Neutrophil (primary cell): ENCODE measurements around the gene SLC22A2.

ENCODE experiments used
- H3K27ac ChIP-seq: fragments of 200-600 bp; sonication (generic); 2 replicates; pipeline ENCODE4 v1.5.1; 2016; ENCODE audit warnings: mild to moderate bottlenecking, moderate library complexity
- H3K27me3 ChIP-seq: fragments of 200-600 bp; sonication (generic); 2 replicates; pipeline ENCODE4 v1.6.0; 2016; ENCODE audit warnings: mild to moderate bottlenecking
- H3K36me3 ChIP-seq: fragments of 200-600 bp; sonication (generic); 2 replicates; pipeline ENCODE4 v1.5.1; 2017
- H3K4me1 ChIP-seq, 2 experiments: fragments of 200-600 bp in 1 of 2; sonication (generic) in 1 of 2; 1 replicate in 1 of 2; 2 replicates in 1 of 2; pipeline versions ENCODE4 v1.5.1 to v1.6.1; 2013 to 2016; ENCODE audit warnings: low read depth in 1 of 2, low read length in 1 of 2, mild to moderate bottlenecking in 1 of 2, moderate library complexity in 1 of 2; ENCODE audit not compliant: control insufficient read depth in 1 of 2, insufficient read depth in 1 of 2
- H3K4me3 ChIP-seq, 2 experiments: fragments of 200-600 bp in 1 of 2; sonication (generic) in 1 of 2; 1 replicate in 1 of 2; 2 replicates in 1 of 2; pipeline ENCODE4 v1.5.1; 2013 to 2016; ENCODE audit warnings: low read depth in 1 of 2, low read length in 1 of 2, mild to moderate bottlenecking in 1 of 2, moderate library complexity in 1 of 2
- H3K9me3 ChIP-seq: fragments of 200-600 bp; sonication (generic); 2 replicates; pipeline ENCODE4 v1.5.1; 2016
- TF ChIP-seq, protein P1 (sequence below): fragments of 200-600 bp; sonication (generic); IDR thresholded peaks from 2 replicates; pipeline ENCODE4 v1.5.1; 2016; ENCODE audit warnings: antibody characterized with exemption

The SLC22A2 gene

DNA sequence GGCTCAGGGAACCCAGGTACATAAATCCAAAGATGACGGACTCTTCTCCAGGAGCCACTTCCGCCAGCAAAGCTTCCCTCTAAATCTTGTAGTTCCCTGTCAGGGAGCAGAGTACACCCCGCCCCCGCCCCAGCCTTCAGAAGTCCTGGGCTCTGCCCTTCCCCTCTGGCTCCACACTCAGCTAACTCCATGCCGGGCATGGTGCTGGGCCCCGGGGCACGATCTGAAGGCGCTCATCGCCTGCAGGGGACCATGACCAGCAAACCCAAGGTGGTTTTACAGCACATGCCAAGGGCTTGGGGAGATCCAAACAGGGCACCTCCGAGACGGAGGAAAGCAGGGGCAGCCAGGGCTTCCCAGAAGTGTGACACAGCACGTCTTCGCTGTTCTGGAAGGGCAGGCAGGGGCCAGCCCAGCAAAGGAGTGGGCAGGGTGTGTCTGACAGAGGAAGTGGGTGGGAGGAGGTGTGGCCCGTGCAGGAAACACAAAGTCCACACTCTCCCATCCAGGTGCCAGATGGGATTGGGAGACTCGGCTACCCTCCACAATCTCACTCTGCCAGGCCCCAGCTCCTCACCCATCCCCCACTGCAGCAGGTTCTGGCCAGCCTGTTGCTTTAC lies 41.6 kb upstream of the SLC22A2 start:
- Histone ChIP-seq H3K27ac (no peak overlapping the region), H3K4me1 (no peaks in the 10 kb centered on the region), H3K27me3 (no peaks in the 10 kb centered on the region), H3K9me3 (no peaks in the 10 kb centered on the region), H3K4me3 (no peak overlapping the region), H3K36me3 (no peaks in the 10 kb centered on the region)
- TF ChIP-seq, protein P1, sequence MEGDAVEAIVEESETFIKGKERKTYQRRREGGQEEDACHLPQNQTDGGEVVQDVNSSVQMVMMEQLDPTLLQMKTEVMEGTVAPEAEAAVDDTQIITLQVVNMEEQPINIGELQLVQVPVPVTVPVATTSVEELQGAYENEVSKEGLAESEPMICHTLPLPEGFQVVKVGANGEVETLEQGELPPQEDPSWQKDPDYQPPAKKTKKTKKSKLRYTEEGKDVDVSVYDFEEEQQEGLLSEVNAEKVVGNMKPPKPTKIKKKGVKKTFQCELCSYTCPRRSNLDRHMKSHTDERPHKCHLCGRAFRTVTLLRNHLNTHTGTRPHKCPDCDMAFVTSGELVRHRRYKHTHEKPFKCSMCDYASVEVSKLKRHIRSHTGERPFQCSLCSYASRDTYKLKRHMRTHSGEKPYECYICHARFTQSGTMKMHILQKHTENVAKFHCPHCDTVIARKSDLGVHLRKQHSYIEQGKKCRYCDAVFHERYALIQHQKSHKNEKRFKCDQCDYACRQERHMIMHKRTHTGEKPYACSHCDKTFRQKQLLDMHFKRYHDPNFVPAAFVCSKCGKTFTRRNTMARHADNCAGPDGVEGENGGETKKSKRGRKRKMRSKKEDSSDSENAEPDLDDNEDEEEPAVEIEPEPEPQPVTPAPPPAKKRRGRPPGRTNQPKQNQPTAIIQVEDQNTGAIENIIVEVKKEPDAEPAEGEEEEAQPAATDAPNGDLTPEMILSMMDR, result no peak

DNA sequence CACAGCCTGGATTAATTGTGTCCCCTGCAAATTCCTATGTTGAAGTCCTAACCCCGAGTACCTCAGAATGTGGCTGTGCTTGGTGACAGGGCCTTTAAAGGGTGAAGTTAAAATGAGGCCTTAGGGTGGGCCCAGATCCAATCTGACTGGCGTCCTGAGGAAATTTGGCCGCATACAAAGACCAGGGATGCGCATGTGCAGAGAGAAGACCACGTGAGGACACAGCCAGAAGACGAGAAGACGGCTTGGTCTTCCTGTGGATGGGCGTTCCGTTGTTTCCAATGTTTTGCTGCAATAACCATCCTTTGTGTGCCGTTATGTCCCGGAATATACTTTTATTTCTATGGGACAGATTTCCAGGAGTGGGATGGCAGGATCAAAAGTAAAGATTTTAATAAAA lies 40.9 kb upstream of the SLC22A2 start:
- H3K9me3 ChIP-seq, result no peaks in the 10 kb centered on the region
- TF ChIP-seq, protein P1, result no peak
- H3K4me3 ChIP-seq, result no peak overlapping the region
- no peaks in the 10 kb centered on the region for H3K36me3 ChIP-seq
- no peaks in the 10 kb centered on the region for H3K4me1 ChIP-seq
- H3K27ac ChIP-seq, result no peak overlapping the region
- no peaks in the 10 kb centered on the region for H3K27me3 ChIP-seq

DNA sequence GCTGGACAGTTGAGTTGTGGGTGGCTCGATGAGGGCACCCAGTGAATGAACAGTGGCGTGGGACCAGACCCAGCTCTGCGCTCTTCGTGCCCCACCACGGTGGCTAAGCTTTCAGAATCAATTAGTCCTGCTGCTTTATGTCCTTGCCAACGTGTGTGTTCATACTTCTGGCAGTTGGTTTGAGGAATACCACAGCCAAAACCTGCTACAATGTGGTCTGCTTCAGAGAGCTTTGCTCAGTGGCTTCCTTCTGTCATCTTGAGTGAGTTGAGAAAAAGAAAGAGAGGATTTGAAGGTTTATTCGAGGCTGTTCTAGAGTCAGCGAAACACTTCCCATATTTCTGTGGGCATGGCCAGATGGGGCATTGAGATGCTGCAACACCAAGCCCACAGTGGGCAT lies 39.5 kb upstream of the SLC22A2 start:
- Histone ChIP-seq H3K4me3 (no peak overlapping the region), H3K9me3 (no peaks in the 10 kb centered on the region), H3K27me3 (no peaks in the 10 kb centered on the region), H3K4me1 (no peaks in the 10 kb centered on the region), H3K36me3 (no peaks in the 10 kb centered on the region), H3K27ac (no peak overlapping the region)
- TF ChIP-seq, protein P1, result no peak

DNA sequence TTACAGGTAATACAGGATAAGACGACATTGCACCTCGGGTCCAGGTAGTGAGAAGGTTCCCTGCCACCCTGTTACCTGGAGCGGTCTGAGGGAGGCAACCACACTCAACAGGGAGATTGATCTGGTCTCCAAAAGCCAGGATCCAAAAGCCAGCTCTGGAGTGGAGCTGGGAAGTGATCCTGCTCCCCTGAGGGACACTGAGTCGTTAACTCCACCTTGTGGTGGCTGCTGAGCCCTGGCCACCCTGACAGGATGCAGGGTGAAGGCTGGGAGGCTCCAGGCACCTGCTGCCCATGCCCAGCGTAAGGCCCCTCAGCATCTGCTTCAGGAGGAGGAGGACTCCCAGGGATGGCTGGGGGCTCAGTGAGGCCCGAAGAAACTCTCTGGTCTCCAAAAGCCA lies 38.7 kb upstream of the SLC22A2 start:
- H3K27ac ChIP-seq, result no peak overlapping the region
- no peaks in the 10 kb centered on the region for H3K27me3 ChIP-seq
- H3K36me3 ChIP-seq, result no peaks in the 10 kb centered on the region
- no peaks in the 10 kb centered on the region for H3K9me3 ChIP-seq
- no peaks in the 10 kb centered on the region for H3K4me1 ChIP-seq
- H3K4me3 ChIP-seq, result no peak overlapping the region
- TF ChIP-seq, protein P1, result no peak

DNA sequence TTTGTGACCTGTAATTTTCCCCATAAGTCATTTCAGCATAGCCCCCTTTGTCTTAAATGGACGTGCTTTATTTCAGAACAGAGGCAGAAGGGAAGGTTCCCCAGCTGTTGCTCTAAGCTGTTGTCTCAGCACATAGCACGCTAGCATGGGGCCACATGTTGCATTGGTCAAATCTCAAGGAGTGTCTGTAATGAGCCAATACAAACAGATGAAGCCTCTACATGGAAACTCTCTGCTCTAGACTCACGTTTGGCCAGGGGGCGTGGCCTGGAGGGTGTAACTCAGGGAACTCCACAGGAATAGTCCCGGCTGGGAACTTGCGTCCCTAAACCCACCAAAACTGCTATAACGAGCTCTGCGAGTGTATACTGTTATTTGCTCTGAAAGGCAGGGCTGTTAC lies 35.2 kb upstream of the SLC22A2 start:
- Histone ChIP-seq H3K36me3 (no peaks in the 10 kb centered on the region), H3K9me3 (no peaks in the 10 kb centered on the region), H3K27me3 (no peaks in the 10 kb centered on the region), H3K4me3 (no peak overlapping the region), H3K27ac (no peak overlapping the region), H3K4me1 (no peaks in the 10 kb centered on the region)
- TF ChIP-seq, protein P1, result no peak
